Ovary (tissue), 3 donors: ENCODE results near the gene TMEM114.

Source experiments
- CTCF ChIP-seq, 3 donors: fragments of 450-650 bp in 2 of 3; fragments of 200-600 bp in 1 of 3; IDR thresholded peaks; one replicate each; pipeline versions ENCODE4 v1.5.1 to v1.8.0; 2016 to 2022; ENCODE audit warnings: antibody characterized with exemption in 3 of 3, mild to moderate bottlenecking in 1 of 3
- EP300 ChIP-seq: sonication (generic); formaldehyde crosslinking; IDR thresholded peaks from one replicate; pipeline ENCODE4 v1.6.1; 2017; ENCODE audit warnings: antibody characterized with exemption
- POLR2A ChIP-seq: fragments of 450-650 bp; IDR thresholded peaks from one replicate; pipeline ENCODE4 v1.6.1; 2017; ENCODE audit warnings: antibody characterized with exemption, mild to moderate bottlenecking, moderate library complexity
- donor health status: DM: no; HTN: no; CAD: no.

GRCh38 chr16:8585857-8586256 lies 4.5 kb downstream of the TMEM114 start:
- TF ChIP-seq CTCF (IDR thresholded peaks at IDR 0.05), result no peak
- no peak for TF ChIP-seq EP300
- no peak for TF ChIP-seq POLR2A
